Tibial nerve (tissue), 4 donors: ENCODE data around the gene UBE2F. TPM values are rescaled to one million over a fixed set of nuclear protein-coding genes. Genes with fewer than 3 reads are reported as not detected.

Experiments used
- DNase-seq, 2 donors: peaks; one replicate each; pipeline ENCODE4 v3.0.0-alpha.2; 2019; ENCODE audit warnings: low spot score in 2 of 2
- H3K27ac ChIP-seq, 4 donors: fragments of 200-600 bp; sonication (generic) in 3 of 4; one replicate each; pipeline ENCODE4 v1.5.1; 2017 to 2019; ENCODE audit warnings: mild to moderate bottlenecking in 1 of 4
- H3K27me3 ChIP-seq, 2 donors: fragments of 200-600 bp; sonication (generic) in 1 of 2; one replicate each; pipeline versions ENCODE4 v1.5.1 to v1.6.0; 2017 to 2019
- H3K36me3 ChIP-seq, 3 donors: fragments of 200-600 bp; sonication (generic); one replicate each; pipeline ENCODE4 v1.5.1; 2018 to 2019
- H3K4me1 ChIP-seq, 4 donors: fragments of 200-600 bp; sonication (generic) in 3 of 4; one replicate each; pipeline ENCODE4 v1.5.1; 2017 to 2019
- H3K4me3 ChIP-seq, 4 donors: fragments of 200-600 bp; sonication (generic) in 3 of 4; one replicate each; pipeline ENCODE4 v1.5.1; 2017 to 2019; ENCODE audit warnings: mild to moderate bottlenecking in 1 of 4, moderate library complexity in 1 of 4
- H3K9me3 ChIP-seq, 4 donors: fragments of 200-600 bp; sonication (generic) in 3 of 4; one replicate each; pipeline ENCODE4 v1.5.1; 2017 to 2019
- CTCF ChIP-seq, 5 experiments: fragments of 200-600 bp in 3 of 5; fragments of 450-650 bp in 2 of 5; sonication (generic) in 3 of 5; IDR thresholded peaks; one replicate each; pipeline ENCODE4 v1.5.1; 2016 to 2019; ENCODE audit warnings: antibody characterized with exemption in 5 of 5, mild to moderate bottlenecking in 3 of 5, moderate library complexity in 2 of 5
- EP300 ChIP-seq, 2 donors: sonication (generic); formaldehyde crosslinking; IDR thresholded peaks; one replicate each; pipeline ENCODE4 v1.6.1; 2017; ENCODE audit warnings: antibody characterized with exemption in 2 of 2, mild to moderate bottlenecking in 1 of 2
- POLR2A ChIP-seq, 2 donors: fragments of 450-650 bp; IDR thresholded peaks; one replicate each; pipeline ENCODE4 v1.6.1; 2017; ENCODE audit warnings: antibody characterized with exemption in 2 of 2, mild to moderate bottlenecking in 2 of 2, moderate library complexity in 2 of 2
- WGBS, 2 donors: methylation state at CpG; one replicate each; pipeline ENCODE4 v1.1.5; 2018; 5-methylcytosine and 5-hydroxymethylcytosine counted together
- total RNA-seq, 4 donors: library from RNA; depleted of rRNA; stranded (reverse); fragments of >200 nt; gene quantifications; one replicate each; pipeline ENCODE4 v1.1.0, GENCODE V29; 2016

Gene UBE2F
- total RNA-seq, 4 donors from 2014 or later, result 35.1 to 73.8 (median 41.2) TPM

- no peak overlapping the region for H3K27ac ChIP-seq
- no peaks in the 10 kb centered on the region for H3K4me1 ChIP-seq
- H3K9me3 ChIP-seq, result no peaks in the 10 kb centered on the region
- no peak for TF ChIP-seq CTCF (IDR thresholded peaks at IDR 0.05)
- no peak for TF ChIP-seq EP300 (IDR thresholded peaks at IDR 0.05)
- no peak for TF ChIP-seq POLR2A (IDR thresholded peaks at IDR 0.05)
- no peak overlapping the region for H3K4me3 ChIP-seq
- WGBS, 2 donors, result 81 to 94% methylated on average over 6 of the region's 6 CpGs
- no peak for DNase-seq
- H3K36me3 ChIP-seq, result peaks cover 3 to 97% (median 6%) of the 10 kb centered on the region in 3 donors
- no peaks in the 10 kb centered on the region for H3K27me3 ChIP-seq
Observed at GRCh38 chr2:238039151-238039550, 72.3 kb downstream of the UBE2F start.

GRCh38 chr2:238039985-238040384 lies 73.2 kb downstream of the UBE2F start:
- Histone ChIP-seq H3K4me1 (no peaks in the 10 kb centered on the region), H3K36me3 (peaks cover 3 to 100% (median 6%) of the 10 kb centered on the region in 3 donors)
- WGBS, 2 donors, result 91 to 95% methylated on average over 7 to 11 of the region's 11 CpGs

GRCh38 chr2:238040918-238041317 lies 74.1 kb downstream of the UBE2F start:
- WGBS, 2 donors, result 91 to 97% methylated on average over 9 of the region's 9 CpGs
- Histone ChIP-seq H3K4me1 (no peaks in the 10 kb centered on the region), H3K4me3 (no peak overlapping the region), H3K27ac (no peak overlapping the region), H3K9me3 (no peaks in the 10 kb centered on the region), H3K36me3 (peaks cover 3 to 100% (median 6%) of the 10 kb centered on the region in 3 donors), H3K27me3 (no peaks in the 10 kb centered on the region)
- DNase-seq, result no peak
- TF ChIP-seq POLR2A (IDR thresholded peaks at IDR 0.05), result no peak
- TF ChIP-seq CTCF (IDR thresholded peaks at IDR 0.05), result no peak
- no peak for TF ChIP-seq EP300 (IDR thresholded peaks at IDR 0.05)

More at GRCh38 chr2:238039985-238040384, 73.2 kb downstream of the UBE2F start:
- H3K27ac ChIP-seq, result no peak overlapping the region
- no peak for TF ChIP-seq EP300 (IDR thresholded peaks at IDR 0.05)
- TF ChIP-seq POLR2A (IDR thresholded peaks at IDR 0.05), result no peak
- no peak for TF ChIP-seq CTCF (IDR thresholded peaks at IDR 0.05)
- DNase-seq, result no peak
- H3K27me3 ChIP-seq, result no peaks in the 10 kb centered on the region
- no peaks in the 10 kb centered on the region for H3K9me3 ChIP-seq
- no peak overlapping the region for H3K4me3 ChIP-seq

GRCh38 chr2:238042090-238042489 lies 75.3 kb downstream of the UBE2F start:
- DNase-seq, result no peak
- H3K27me3 ChIP-seq, result no peaks in the 10 kb centered on the region
- no peak overlapping the region for H3K4me3 ChIP-seq
- no peak overlapping the region for H3K27ac ChIP-seq
- H3K9me3 ChIP-seq, result no peaks in the 10 kb centered on the region
- TF ChIP-seq POLR2A (IDR thresholded peaks at IDR 0.05) (no peak), CTCF (IDR thresholded peaks at IDR 0.05) (no peak)
- H3K4me1 ChIP-seq, result no peaks in the 10 kb centered on the region
- H3K36me3 ChIP-seq, result peaks cover 3 to 99% (median 6%) of the 10 kb centered on the region in 3 donors
- WGBS, 2 donors, result 86 to 89% methylated on average over 4 to 5 of the region's 5 CpGs

- H3K27ac ChIP-seq, result no peak overlapping the region
- peaks cover 0 to 2% (median 0%) of the 10 kb centered on the region in 4 donors for H3K9me3 ChIP-seq
- H3K4me3 ChIP-seq, result no peak overlapping the region
- TF ChIP-seq CTCF (IDR thresholded peaks at IDR 0.05), result no peak
- no peak for TF ChIP-seq POLR2A (IDR thresholded peaks at IDR 0.05)
- no peak for TF ChIP-seq EP300 (IDR thresholded peaks at IDR 0.05)
- no peaks in the 10 kb centered on the region for H3K4me1 ChIP-seq
- 89 to 98% methylated on average over 6 of the region's 6 CpGs for WGBS, 2 donors
- peaks cover 2 to 89% (median 6%) of the 10 kb centered on the region in 3 donors for H3K36me3 ChIP-seq
- H3K27me3 ChIP-seq, result no peaks in the 10 kb centered on the region
- no peak for DNase-seq
Observed at GRCh38 chr2:238042849-238043584, 76.2 kb downstream of the UBE2F start.
